ENCODE measurements around the gene NAALADL2.

DNA sequence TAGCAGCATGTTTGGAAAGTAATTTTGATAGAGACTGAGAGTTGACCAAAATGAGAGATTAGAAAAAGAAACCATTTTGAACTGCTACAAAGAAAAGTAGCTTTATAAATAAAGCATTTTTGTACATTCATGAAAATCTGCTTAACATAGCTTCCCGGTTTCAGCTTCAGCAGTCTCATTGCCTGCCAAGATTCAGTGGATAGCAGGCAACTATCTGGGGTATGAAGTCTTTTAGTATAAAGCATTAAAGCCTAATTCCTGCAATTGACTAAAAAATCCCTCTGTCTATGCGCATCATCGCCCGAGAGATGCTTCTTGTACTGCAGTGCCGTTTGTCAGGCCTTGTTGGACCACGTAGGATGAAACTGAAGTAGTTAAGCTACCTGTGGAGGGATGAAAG is 588.4 kb downstream of the NAALADL2 start:
- TF ChIP-seq, protein P1, sequence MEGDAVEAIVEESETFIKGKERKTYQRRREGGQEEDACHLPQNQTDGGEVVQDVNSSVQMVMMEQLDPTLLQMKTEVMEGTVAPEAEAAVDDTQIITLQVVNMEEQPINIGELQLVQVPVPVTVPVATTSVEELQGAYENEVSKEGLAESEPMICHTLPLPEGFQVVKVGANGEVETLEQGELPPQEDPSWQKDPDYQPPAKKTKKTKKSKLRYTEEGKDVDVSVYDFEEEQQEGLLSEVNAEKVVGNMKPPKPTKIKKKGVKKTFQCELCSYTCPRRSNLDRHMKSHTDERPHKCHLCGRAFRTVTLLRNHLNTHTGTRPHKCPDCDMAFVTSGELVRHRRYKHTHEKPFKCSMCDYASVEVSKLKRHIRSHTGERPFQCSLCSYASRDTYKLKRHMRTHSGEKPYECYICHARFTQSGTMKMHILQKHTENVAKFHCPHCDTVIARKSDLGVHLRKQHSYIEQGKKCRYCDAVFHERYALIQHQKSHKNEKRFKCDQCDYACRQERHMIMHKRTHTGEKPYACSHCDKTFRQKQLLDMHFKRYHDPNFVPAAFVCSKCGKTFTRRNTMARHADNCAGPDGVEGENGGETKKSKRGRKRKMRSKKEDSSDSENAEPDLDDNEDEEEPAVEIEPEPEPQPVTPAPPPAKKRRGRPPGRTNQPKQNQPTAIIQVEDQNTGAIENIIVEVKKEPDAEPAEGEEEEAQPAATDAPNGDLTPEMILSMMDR (IDR thresholded peaks at IDR 0.05 in 4 of 5, conservative IDR thresholded peaks at IDR 0.05 in 1 of 5) = no peak
- no peak for TF ChIP-seq POLR2A (IDR thresholded peaks at IDR 0.05)

Data from gastrocnemius medialis (tissue), 4 donors.